Measurements from ENCODE around the gene LGALS9. TPM values are rescaled to one million over a fixed set of nuclear protein-coding genes. Genes with fewer than 3 reads are reported as not detected.
A peak's percentile ranks its signal among the peaks of the same experiment; 100 is the strongest.
"Not testable (repeated sequence)": the region's sequence is repeated elsewhere in the genome, so short reads cannot be mapped to it uniquely, and the experiment has no call there.

The LGALS9 gene
- total RNA-seq, 2 experiments from 2014 or later, result 38.3 to 39.8 TPM

GRCh38 chr17:27690882-27691281 lies 59.9 kb downstream of the LGALS9 start:
- TF ChIP-seq, protein P1, sequence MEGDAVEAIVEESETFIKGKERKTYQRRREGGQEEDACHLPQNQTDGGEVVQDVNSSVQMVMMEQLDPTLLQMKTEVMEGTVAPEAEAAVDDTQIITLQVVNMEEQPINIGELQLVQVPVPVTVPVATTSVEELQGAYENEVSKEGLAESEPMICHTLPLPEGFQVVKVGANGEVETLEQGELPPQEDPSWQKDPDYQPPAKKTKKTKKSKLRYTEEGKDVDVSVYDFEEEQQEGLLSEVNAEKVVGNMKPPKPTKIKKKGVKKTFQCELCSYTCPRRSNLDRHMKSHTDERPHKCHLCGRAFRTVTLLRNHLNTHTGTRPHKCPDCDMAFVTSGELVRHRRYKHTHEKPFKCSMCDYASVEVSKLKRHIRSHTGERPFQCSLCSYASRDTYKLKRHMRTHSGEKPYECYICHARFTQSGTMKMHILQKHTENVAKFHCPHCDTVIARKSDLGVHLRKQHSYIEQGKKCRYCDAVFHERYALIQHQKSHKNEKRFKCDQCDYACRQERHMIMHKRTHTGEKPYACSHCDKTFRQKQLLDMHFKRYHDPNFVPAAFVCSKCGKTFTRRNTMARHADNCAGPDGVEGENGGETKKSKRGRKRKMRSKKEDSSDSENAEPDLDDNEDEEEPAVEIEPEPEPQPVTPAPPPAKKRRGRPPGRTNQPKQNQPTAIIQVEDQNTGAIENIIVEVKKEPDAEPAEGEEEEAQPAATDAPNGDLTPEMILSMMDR (IDR thresholded peaks at IDR 0.05), result no peak

DNA sequence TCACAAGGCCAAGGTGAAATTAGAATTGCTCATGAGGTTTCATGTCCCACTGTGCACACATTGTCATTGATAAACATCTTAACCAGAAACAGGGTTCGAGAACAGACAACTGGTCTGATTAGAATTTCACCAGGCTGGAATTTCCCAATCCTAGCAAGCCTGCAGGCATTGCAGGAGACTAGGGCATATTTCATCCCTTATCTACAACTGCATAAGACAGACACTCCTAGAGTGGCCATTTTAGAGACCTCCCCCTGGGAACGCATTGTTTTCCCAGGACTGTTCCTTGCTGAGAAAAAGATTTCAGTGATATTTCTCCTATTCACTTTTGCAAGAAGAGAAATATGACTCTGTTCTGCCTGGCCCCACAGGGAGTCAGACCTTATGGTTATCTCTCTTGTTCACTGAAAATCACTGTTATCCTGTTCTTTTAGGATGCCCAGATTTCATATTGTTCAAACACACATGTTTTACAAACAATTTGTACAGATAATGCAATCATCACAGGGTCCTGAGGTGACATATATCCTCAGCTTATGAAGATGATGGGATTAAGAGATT lies 64.3 kb downstream of the LGALS9 start:
- H3K9me3 ChIP-seq (ENCODE audit: control insufficient read depth in 1 of 2, insufficient read depth in 1 of 2, low read length in 2 of 2), result peaks cover 4 to 20% of the 10 kb centered on the region in 2 experiments
- CTCF ChIA-PET; H3K27ac Mint-ChIP-seq; intact Hi-C loops (cut with DNase I, micrococcal nuclease); H3K4me3 ChIP-seq (ENCODE audit: low read length); POLR2A ChIA-PET; H3K36me3 ChIP-seq (ENCODE audit: insufficient read depth, low read length); H3K27me3 ChIP-seq (ENCODE audit: control insufficient read depth in 1 of 2, insufficient read depth in 2 of 2, low read length in 2 of 2); H3K27ac ChIP-seq (ENCODE audit: low read depth in 1 of 2, low read length in 2 of 2); H3K4me1 Mint-ChIP-seq (ENCODE audit: low read depth); H3K4me1 ChIP-seq (ENCODE audit: insufficient read depth, low read length); H3K4me3 Mint-ChIP-seq; ATAC-seq (ENCODE audit: poor library complexity); H3K36me3 Mint-ChIP-seq (ENCODE audit: low read depth): not testable (repeated sequence)
- peak in 1 of 14 experiments; percentile 4 for DNase-seq
- Mint-ChIP-seq H3K27me3 (peaks cover 19% of the 10 kb centered on the region), H3K9me3 (peaks cover 17% of the 10 kb centered on the region)

More at GRCh38 chr17:27690882-27691281, 59.9 kb downstream of the LGALS9 start:
- Histone ChIP-seq H3K27me3 (ENCODE audit: control insufficient read depth in 1 of 2, insufficient read depth in 2 of 2, low read length in 2 of 2) (no peaks in the 10 kb centered on the region), H3K9me3 (ENCODE audit: control insufficient read depth in 1 of 2, insufficient read depth in 1 of 2, low read length in 2 of 2) (peaks cover 0 to 26% of the 10 kb centered on the region in 2 experiments), H3K27ac (ENCODE audit: low read depth in 1 of 2, low read length in 2 of 2) (no peak overlapping the region), H3K4me3 (ENCODE audit: low read length) (no peak overlapping the region), H3K4me1 (ENCODE audit: insufficient read depth, low read length) (no peaks in the 10 kb centered on the region), H3K36me3 (ENCODE audit: insufficient read depth, low read length) (no peaks in the 10 kb centered on the region)
- POLR2A ChIA-PET, result no interaction called here
- no peak overlapping the region for H3K4me3 Mint-ChIP-seq
- intact Hi-C loops (cut with DNase I, micrococcal nuclease), result no loop called here
- H3K9me3 Mint-ChIP-seq, result peaks cover 15% of the 10 kb centered on the region
- ATAC-seq (ENCODE audit: poor library complexity) (no peak), DNase-seq (no peak)
- H3K27ac Mint-ChIP-seq, result no peak overlapping the region
- CTCF ChIA-PET, result no interaction called here
- peaks cover 10% of the 10 kb centered on the region for H3K27me3 Mint-ChIP-seq
- H3K4me1 Mint-ChIP-seq (ENCODE audit: low read depth), result no peaks in the 10 kb centered on the region
- no peaks in the 10 kb centered on the region for H3K36me3 Mint-ChIP-seq (ENCODE audit: low read depth)

Other genes with a start within 250 kb of the LGALS9 start
- gene KSR1, start 174.7 kb upstream of the LGALS9 start, total RNA-seq, result 10 to 100 TPM; 19.4 to 25.3 TPM
- under 1 TPM in 1 of 2 experiments, not detected in 1; 0.08 TPM for gene NOS2, start 169.3 kb downstream of the LGALS9 start, total RNA-seq

All from CD4-positive, alpha-beta T cell (primary cell).